HG03139 (cell line): ENCODE data around the gene VPS35.
A peak's percentile ranks its signal among the peaks of the same experiment; 100 is the strongest.

Experiments used
- ATAC-seq: cut with Tn5 transposase; IDR thresholded peaks from one replicate; pipeline ENCODE4 v1.9.1; 2021; ENCODE audit not compliant: unreplicated experiment

The VPS35 gene

GRCh38 chr16:46688654-46689364, at the start of gene VPS35:
TSS of gene VPS35 (minus strand) at chr16:46689178. CDS start at chr16:46689133, 45 bp downstream.
- peak; percentile 78 for ATAC-seq

DNA sequence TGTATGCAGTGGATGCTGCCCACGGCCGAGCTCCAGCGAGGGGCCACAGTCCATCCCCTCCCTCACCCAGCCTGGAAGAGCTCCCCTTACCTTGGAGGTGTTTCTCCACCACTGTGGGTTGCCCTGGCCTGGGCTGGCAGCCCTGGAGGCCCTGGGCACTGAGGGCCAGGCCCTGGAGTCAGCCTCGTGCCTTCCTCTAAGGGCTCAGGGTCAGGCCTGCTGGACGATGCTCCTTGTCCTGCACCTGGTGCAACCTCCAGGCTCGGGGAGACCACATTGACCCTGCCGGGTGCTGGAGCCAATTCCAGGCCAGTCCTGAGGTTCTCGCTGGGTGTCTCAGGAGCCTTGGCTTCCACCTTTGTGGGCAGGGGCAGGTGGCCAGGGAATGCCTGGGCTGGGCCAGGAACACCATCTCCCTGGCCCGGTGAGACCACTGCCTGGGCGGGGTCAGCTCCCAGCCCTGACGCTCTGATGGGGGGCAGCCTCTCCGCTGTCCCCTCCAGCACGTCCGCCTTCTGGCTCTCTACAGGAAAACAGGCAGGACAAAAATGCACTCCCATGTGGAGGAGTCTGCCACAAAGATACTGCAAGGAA, 48.7 kb upstream of the VPS35 start:
- ATAC-seq: no peak

DNA sequence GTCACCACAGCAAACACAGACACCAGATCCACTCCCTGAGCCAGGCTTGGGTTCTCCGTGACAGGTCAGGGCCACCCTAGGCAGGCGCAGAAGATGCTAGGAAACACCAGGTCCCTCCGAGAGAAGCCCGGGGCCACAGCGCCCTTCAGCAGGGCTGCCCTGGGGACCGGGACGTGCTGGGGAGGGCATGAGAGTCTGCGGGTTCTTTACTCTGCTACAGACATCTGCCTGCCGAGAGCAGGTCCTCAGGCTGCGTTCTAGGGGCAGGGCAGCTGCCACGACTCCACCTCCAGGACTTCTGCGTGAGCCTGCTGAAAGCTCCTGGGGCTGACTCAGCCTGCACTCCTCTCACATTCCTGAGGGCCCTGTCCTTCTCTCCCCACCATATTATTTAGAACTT, 47.7 kb upstream of the VPS35 start:
- ATAC-seq: no peak

DNA sequence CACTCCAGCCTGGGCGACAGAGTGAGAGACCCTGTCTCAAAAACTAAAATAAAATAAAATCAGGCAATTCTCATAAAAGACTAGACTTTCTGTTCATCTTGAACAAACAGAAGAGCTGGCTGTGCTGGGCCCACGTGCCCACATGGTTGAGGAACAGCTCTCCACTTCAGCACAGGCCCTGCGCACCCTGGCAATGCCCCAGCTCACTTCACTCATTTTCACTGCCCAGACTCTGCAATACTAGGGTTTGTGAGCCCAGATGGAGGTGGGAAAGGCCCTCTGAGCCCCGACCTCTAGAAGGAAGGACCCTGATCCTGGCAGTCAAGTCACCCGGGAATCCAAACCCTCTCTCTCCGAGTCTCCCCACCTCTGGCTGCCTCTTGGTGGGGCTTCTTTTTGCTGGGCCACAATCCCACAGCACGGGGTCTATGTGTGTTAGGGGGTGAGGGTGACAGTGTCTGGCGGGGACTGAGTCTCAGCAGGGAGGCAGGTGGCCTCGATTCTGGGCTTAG, 44.4 kb upstream of the VPS35 start:
- ATAC-seq: no peak

DNA sequence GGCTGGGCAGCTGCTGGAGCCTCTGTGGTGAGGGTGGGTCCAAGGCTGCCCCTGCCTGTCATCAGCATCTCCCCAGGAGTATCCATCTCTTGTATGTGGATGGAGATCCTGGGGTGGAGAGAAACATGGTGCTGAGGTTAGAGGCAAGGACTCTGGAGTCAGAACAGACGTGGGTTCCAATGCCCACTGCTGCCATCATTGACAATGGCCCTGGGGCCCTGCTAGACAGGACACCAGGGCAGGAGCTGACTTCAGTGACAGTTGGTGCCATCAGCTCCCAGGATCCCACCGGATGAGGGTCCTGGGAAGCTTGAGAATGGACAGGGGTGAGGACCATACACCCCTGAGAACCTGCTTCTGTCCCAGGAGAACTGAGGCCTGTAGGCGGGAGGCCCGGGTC, 43.6 kb upstream of the VPS35 start:
- ATAC-seq: no peak

DNA sequence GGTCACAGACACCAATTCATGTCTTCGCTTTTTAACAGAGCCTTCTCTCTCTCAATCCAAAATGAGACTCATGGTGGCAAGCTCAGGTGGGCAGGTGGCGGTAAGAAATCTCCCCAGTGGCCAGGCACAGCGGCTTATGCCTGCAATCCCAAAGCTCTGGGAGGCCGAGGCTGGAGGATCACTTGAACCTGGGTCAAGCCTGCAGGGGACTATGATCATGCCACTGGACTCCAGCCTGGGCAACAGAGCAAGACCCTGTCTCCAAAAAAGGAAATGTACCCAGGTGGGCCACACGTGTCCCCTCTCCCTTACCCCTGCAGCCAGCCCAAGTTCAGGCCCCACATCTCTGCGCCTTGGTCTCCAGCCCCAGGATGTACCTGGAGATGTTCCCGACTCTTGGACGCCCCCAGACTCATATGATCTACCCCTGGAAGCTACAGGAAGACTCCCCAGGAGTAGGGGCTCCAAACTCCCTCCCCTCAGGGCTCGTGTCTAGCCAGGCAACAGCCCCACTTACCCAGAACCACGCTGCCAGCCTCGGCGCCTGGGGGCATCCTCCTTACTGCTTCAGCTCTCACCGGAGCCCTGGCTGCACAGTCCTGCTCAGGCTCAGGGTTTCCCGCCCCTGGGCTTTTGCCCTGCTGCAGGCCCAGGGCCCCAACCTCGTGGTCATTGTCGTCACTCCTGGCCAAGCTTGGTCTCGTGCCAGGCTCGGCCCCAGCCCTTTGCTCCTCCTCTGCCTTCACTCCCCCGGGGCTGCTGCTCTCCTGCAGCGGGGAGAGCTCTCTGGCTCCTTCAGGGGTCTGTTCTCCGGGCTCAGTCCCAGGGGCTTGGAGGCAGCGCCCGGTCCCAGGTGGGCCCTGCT, 42.9 kb upstream of the VPS35 start:
- ATAC-seq: no peak

DNA sequence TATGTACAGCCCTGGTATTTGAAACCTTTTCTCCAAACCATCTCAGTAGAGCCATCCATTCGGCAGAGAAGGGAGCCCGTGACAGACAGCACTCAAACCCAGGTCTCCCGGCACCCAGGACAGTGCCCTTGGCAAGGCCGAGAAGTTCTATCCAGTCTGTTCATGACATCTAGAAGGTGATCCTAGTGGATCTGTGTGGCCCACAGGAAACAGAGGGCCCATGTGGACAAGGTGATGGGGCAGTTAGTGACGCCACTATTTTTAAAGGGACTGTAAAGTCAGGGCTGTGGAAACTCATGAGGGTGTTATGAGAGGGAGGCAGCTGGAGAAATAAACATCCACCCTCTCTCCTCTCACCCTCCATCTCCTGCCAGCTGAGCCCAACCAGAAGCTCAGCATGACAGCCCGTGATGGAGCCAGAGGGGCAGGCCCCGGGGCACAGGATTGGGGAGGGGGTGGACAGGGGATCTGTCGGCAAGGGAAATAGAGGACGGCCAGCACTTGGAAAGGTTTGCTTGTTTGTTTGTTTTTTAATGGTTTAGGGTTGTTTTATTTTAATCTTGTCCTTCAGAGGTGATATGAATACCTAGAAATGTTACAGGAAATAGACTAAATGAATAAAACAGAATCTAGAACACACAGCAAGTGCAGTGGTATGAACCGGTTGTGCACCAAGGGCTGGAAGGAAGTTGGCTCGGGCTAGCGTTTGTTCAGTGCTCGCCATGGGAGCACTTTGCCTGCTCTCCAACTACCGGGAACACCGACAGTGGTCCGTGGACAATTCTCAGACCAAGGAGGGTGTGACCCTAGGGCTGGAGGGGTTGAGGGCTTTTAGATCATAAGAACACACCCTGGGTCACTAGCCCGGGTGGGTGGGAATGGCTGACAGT, 42.1 kb upstream of the VPS35 start:
- no peak for ATAC-seq

DNA sequence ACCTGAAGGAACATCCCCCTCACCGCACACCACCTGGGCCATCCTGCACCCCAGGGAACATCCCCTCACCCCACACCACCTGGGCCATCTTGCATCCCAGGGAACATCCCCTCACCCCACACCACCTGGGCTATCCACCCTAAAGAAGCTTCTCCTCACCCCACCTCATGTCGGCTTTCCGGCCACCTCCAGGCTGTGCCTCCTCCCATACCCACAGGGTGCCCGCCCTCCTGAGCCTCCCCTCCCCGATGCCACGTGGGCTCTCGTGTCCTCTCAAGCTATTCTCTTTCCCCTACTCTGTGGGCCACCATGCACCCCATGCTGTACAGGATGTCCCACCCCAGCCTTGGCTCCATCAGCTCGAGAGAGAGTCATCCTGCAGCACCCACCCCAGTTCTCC, 41.1 kb upstream of the VPS35 start:
- ATAC-seq: no peak

GRCh38 chr16:46729326-46729995, 40.5 kb upstream of the VPS35 start:
- no peak for ATAC-seq

GRCh38 chr16:46728806-46729205, 39.8 kb upstream of the VPS35 start:
- ATAC-seq: no peak

GRCh38 chr16:46727630-46728029, 38.7 kb upstream of the VPS35 start:
- ATAC-seq: no peak

- no peak for ATAC-seq
These were observed 38.2 kb upstream of the VPS35 start for GRCh38 chr16:46727184-46727583.

- ATAC-seq: no peak
These were observed 32.9 kb upstream of the VPS35 start for GRCh38 chr16:46721885-46722284.

DNA sequence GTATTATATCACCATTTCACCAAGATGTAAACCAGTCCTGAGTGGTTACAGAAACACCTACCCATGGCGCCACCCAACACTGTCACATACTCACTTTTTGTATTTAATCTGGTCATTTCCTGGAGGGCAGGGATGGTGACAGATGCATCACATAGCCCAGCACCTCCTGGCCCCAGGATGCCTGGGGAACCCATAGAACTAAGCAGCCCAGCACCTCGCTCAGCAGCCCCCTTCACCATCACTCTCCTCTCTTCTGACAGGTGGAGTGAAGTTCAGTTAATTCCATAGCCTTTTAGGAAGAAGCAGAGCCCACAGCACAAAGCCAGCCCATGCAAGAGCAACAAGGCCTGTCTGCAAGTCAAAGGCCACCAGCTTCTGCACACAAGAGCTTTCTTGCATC, 31.6 kb upstream of the VPS35 start:
- ATAC-seq: no peak

DNA sequence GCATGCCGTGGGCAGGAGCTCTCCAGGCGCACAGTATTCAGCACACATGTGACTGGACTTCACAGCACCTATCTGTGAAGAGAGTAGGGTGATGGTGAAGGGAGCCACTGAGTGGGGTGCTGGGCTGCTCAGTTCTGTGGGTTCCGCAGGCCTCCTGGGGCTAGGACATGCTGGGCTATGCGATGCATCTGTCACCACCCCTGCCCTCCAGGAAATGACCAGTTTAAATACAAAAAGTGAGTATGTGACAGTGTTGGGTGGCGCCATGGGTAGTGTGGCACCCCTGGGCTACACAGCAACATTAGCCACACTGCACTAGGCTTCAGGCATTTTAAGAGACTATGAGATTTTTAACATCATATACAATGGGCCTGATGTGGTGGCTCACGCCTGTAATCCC, 30.6 kb upstream of the VPS35 start:
- no peak for ATAC-seq

DNA sequence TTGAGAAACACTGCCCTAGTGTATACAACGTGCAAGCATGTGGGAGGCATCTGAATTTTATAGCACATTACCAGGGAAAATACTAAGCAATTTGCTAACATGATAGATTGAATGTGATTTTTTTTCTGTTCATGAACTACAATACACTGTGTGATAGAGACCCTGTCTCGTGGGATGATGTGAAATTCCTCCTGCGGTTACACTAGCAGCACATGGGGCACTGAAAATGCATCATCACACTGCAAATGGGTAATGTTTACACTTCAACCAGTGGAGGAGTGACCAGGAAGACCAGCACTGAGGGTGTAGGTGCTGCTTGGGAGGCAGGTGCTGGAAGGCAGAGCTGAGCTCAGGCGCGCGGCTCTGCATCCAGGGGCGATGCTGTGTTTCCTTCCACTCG, 29.2 kb upstream of the VPS35 start:
- no peak for ATAC-seq

- ATAC-seq: no peak
These were observed 28.7 kb upstream of the VPS35 start for GRCh38 chr16:46717692-46718091.

- no peak for ATAC-seq
These were observed 26.9 kb upstream of the VPS35 start for GRCh38 chr16:46715769-46716305.

- no peak for ATAC-seq
These were observed 26.0 kb upstream of the VPS35 start for GRCh38 chr16:46714797-46715591.
